ENCODE results near the gene FAM171A1. TPM values are rescaled to one million over a fixed set of nuclear protein-coding genes. Genes with fewer than 3 reads are reported as not detected.

Gene FAM171A1
- polyA plus RNA-seq, 1 of the 3 experiments (the other 2 are of a cell fraction) = 26.3 TPM

- Histone ChIP-seq H3K4me2 (no peak overlapping the region), H3K9ac (no peak overlapping the region), H3K9me2 (no peaks in the 10 kb centered on the region), H3K79me2 (ENCODE audit: insufficient read depth) (peaks cover 7% of the 10 kb centered on the region; the same call in 1 of the 2 replicates), H3K27ac (ENCODE audit: low read depth in 2 of 2, low read length in 1 of 2) (peak overlapping the region in 1 of 2 experiments; percentile 18; a peak in 1 of 4 replicates), H4K20me1 (ENCODE audit: insufficient read depth) (no peaks in the 10 kb centered on the region), H3K4me3 (ENCODE audit: low read depth in 2 of 2, low read length in 1 of 2) (no peak overlapping the region), H3F3A (replicated peaks; ENCODE audit: insufficient read depth) (peaks cover 4% of the 10 kb centered on the region), H3K9me3 (no peaks in the 10 kb centered on the region), H3K36me3 (replicated peaks in 1 of 2; ENCODE audit: control insufficient read depth in 1 of 2, insufficient read depth in 2 of 2, low read length in 1 of 2) (no peaks in the 10 kb centered on the region), H2AFZ (ENCODE audit: low read depth) (no peak overlapping the region), H3K4me1 (ENCODE audit: control insufficient read depth in 1 of 2, insufficient read depth in 2 of 2, low read depth in 1 of 2, low read length in 1 of 2) (peaks cover 10 to 21% of the 10 kb centered on the region in 2 experiments; a peak in 3 of 4 replicates), H3K27me3 (ENCODE audit: insufficient read depth) (no peaks in the 10 kb centered on the region)
- DNase-seq = no peak
- TF ChIP-seq FOXM1 (IDR thresholded peaks at IDR 0.05; ENCODE audit: low read depth) (no peak), POLR2AphosphoS5 (IDR thresholded peaks at IDR 0.05; ENCODE audit: low read depth, low read length) (no peak), SMC3 (IDR thresholded peaks at IDR 0.05; ENCODE audit: low read depth, low read length) (no peak), FOSL2 (IDR thresholded peaks at IDR 0.05; ENCODE audit: borderline replicate concordance, low read depth) (no peak), EZH2phosphoT487 (IDR thresholded peaks at IDR 0.05; ENCODE audit: borderline replicate concordance, low read depth) (no peak), NFIC (IDR thresholded peaks at IDR 0.05; ENCODE audit: borderline replicate concordance) (no peak), RCOR1 (IDR thresholded peaks at IDR 0.05; ENCODE audit: low read length) (no peak), USF1 (IDR thresholded peaks at IDR 0.05; ENCODE audit: borderline replicate concordance, low read depth) (no peak), MEF2A (IDR thresholded peaks at IDR 0.05; ENCODE audit: borderline replicate concordance, low read depth) (no peak), RAD21 (IDR thresholded peaks at IDR 0.05; ENCODE audit: low read length) (no peak), YY1 (IDR thresholded peaks at IDR 0.05; ENCODE audit: low read depth) (no peak), GABPA (IDR thresholded peaks at IDR 0.05; ENCODE audit: low read depth) (no peak)
- TF ChIP-seq, protein P1, sequence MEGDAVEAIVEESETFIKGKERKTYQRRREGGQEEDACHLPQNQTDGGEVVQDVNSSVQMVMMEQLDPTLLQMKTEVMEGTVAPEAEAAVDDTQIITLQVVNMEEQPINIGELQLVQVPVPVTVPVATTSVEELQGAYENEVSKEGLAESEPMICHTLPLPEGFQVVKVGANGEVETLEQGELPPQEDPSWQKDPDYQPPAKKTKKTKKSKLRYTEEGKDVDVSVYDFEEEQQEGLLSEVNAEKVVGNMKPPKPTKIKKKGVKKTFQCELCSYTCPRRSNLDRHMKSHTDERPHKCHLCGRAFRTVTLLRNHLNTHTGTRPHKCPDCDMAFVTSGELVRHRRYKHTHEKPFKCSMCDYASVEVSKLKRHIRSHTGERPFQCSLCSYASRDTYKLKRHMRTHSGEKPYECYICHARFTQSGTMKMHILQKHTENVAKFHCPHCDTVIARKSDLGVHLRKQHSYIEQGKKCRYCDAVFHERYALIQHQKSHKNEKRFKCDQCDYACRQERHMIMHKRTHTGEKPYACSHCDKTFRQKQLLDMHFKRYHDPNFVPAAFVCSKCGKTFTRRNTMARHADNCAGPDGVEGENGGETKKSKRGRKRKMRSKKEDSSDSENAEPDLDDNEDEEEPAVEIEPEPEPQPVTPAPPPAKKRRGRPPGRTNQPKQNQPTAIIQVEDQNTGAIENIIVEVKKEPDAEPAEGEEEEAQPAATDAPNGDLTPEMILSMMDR (IDR thresholded peaks at IDR 0.05) = no peak
- TF ChIP-seq, protein P2, sequence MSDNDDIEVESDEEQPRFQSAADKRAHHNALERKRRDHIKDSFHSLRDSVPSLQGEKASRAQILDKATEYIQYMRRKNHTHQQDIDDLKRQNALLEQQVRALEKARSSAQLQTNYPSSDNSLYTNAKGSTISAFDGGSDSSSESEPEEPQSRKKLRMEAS (IDR thresholded peaks at IDR 0.05; ENCODE audit: low read depth) = no peak
- WGBS (ENCODE audit: low lambda C conversion rate) = 96% methylated on average over 7 of the region's 7 CpGs
- CTCF ChIA-PET = interaction anchor here (1.2 kb wide), 1 partner anchor 50 kb away, joined by 3 read pairs; the partner anchor contains the start of gene FAM171A1
- POLR2A ChIA-PET = no interaction called here
These were observed 51.0 kb downstream of the FAM171A1 start for GRCh38 chr10:15320118-15320517.

DNA sequence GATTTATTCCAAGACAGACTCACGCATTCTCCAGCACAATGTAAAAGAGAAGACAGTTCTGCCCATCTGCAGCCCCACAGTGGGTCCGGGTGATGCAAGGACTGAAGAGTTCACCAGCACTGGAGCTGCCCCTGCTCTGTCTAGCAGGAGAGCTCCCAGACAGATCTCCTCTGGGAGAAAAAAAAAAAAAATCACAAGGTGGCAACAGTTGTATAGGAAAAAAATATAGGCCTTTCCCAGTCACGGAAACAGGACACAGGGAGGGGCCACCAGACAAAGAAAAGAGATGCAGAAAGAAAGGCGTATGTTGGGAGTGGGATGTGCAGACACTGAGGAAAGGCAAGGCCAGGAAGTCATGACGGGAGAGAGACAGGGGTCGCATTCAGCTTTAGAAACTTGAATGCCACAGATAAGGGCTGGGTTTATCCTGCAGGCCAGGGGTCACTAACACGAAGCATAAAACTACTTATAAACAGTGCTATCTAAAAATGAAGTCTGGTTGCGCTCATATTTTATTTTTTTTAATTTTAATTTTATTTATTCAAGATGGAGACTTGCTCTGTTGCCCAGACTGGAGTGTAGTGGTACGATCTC lies 54.1 kb downstream of the FAM171A1 start:
- no peak overlapping the region for H2AFZ ChIP-seq (ENCODE audit: low read depth)
- H3F3A ChIP-seq (replicated peaks; ENCODE audit: insufficient read depth) = peaks cover 4% of the 10 kb centered on the region
- H3K27me3 ChIP-seq (ENCODE audit: insufficient read depth) = no peaks in the 10 kb centered on the region
- H3K4me2 ChIP-seq = no peak overlapping the region
- ChIA-PET CTCF (interaction anchor here (1.1 kb wide), 1 partner anchor 19 kb away, joined by 4 read pairs; no protein-coding TSS in a partner anchor), POLR2A (no interaction called here)
- no peak overlapping the region for H3K9ac ChIP-seq
- peaks cover 14 to 47% of the 10 kb centered on the region in 2 experiments; a peak in 3 of 4 replicates for H3K4me1 ChIP-seq (ENCODE audit: control insufficient read depth in 1 of 2, insufficient read depth in 2 of 2, low read depth in 1 of 2, low read length in 1 of 2)
- H3K27ac ChIP-seq (ENCODE audit: low read depth in 2 of 2, low read length in 1 of 2) = no peak overlapping the region
- H4K20me1 ChIP-seq (ENCODE audit: insufficient read depth) = no peaks in the 10 kb centered on the region
- H3K36me3 ChIP-seq (replicated peaks in 1 of 2; ENCODE audit: control insufficient read depth in 1 of 2, insufficient read depth in 2 of 2, low read length in 1 of 2) = no peaks in the 10 kb centered on the region
- H3K9me2 ChIP-seq = no peaks in the 10 kb centered on the region
- 96% methylated on average over 9 of the region's 9 CpGs for WGBS (ENCODE audit: low lambda C conversion rate)
- H3K4me3 ChIP-seq (ENCODE audit: low read depth in 2 of 2, low read length in 1 of 2) = no peak overlapping the region
- peaks cover 7% of the 10 kb centered on the region; the same call in 1 of the 2 replicates for H3K79me2 ChIP-seq (ENCODE audit: insufficient read depth)
- no peak for DNase-seq
- no peaks in the 10 kb centered on the region for H3K9me3 ChIP-seq
- TF ChIP-seq, protein P3, sequence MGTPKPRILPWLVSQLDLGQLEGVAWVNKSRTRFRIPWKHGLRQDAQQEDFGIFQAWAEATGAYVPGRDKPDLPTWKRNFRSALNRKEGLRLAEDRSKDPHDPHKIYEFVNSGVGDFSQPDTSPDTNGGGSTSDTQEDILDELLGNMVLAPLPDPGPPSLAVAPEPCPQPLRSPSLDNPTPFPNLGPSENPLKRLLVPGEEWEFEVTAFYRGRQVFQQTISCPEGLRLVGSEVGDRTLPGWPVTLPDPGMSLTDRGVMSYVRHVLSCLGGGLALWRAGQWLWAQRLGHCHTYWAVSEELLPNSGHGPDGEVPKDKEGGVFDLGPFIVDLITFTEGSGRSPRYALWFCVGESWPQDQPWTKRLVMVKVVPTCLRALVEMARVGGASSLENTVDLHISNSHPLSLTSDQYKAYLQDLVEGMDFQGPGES (IDR thresholded peaks at IDR 0.05; ENCODE audit: low read depth, low read length) = no peak
- TF ChIP-seq MXI1 (IDR thresholded peaks at IDR 0.05; ENCODE audit: low read depth, low read length) (no peak), CHD2 (IDR thresholded peaks at IDR 0.05; ENCODE audit: low read length, partially characterized antibody) (no peak), JUND (IDR thresholded peaks at IDR 0.05) (no peak)
- TF ChIP-seq, protein P4, sequence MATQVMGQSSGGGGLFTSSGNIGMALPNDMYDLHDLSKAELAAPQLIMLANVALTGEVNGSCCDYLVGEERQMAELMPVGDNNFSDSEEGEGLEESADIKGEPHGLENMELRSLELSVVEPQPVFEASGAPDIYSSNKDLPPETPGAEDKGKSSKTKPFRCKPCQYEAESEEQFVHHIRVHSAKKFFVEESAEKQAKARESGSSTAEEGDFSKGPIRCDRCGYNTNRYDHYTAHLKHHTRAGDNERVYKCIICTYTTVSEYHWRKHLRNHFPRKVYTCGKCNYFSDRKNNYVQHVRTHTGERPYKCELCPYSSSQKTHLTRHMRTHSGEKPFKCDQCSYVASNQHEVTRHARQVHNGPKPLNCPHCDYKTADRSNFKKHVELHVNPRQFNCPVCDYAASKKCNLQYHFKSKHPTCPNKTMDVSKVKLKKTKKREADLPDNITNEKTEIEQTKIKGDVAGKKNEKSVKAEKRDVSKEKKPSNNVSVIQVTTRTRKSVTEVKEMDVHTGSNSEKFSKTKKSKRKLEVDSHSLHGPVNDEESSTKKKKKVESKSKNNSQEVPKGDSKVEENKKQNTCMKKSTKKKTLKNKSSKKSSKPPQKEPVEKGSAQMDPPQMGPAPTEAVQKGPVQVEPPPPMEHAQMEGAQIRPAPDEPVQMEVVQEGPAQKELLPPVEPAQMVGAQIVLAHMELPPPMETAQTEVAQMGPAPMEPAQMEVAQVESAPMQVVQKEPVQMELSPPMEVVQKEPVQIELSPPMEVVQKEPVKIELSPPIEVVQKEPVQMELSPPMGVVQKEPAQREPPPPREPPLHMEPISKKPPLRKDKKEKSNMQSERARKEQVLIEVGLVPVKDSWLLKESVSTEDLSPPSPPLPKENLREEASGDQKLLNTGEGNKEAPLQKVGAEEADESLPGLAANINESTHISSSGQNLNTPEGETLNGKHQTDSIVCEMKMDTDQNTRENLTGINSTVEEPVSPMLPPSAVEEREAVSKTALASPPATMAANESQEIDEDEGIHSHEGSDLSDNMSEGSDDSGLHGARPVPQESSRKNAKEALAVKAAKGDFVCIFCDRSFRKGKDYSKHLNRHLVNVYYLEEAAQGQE (IDR thresholded peaks at IDR 0.05; ENCODE audit: low read depth, low read length) = no peak
- TF ChIP-seq, protein P5, sequence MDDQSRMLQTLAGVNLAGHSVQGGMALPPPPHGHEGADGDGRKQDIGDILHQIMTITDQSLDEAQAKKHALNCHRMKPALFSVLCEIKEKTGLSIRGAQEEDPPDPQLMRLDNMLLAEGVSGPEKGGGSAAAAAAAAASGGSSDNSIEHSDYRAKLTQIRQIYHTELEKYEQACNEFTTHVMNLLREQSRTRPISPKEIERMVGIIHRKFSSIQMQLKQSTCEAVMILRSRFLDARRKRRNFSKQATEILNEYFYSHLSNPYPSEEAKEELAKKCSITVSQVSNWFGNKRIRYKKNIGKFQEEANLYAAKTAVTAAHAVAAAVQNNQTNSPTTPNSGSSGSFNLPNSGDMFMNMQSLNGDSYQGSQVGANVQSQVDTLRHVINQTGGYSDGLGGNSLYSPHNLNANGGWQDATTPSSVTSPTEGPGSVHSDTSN (IDR thresholded peaks at IDR 0.05) = no peak
